ENCODE data around the gene RNF148. TPM values are rescaled to one million over a fixed set of nuclear protein-coding genes. Genes with fewer than 3 reads are reported as not detected.

The RNF148 gene
- total RNA-seq, 4 donors from 2014 or later = 1.5 TPM; not detected in 3

DNA sequence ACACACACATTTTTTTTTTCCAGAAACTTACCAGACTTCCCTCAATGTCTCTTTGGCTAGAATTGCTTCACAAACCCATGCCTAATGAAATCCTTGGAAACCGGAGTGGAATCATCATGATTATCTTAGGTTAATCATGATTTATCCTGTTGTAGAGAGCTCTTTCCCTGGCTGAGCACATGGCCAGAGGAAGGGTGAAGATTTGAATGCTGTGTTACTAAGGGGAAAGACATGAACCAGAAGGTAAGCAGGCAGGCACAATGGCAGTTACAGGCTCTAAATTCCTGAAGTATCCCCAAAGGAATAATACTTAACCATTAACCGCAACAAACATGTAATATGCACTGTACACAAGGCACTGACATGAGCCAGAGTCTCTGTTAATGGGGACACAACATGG is 4.1 kb upstream of the RNF148 start:
- Histone ChIP-seq H3K27me3 (no peaks in the 10 kb centered on the region), H3K9me3 (no peaks in the 10 kb centered on the region), H3K36me3 (no peaks in the 10 kb centered on the region), H3K27ac (no peak overlapping the region), H3K4me1 (no peaks in the 10 kb centered on the region), H3K4me3 (no peak overlapping the region)
- intact Hi-C loops (cut with DNase I) = no loop called here
- TF ChIP-seq POLR2A (IDR thresholded peaks at IDR 0.05) = no peak
- TF ChIP-seq, protein P1, sequence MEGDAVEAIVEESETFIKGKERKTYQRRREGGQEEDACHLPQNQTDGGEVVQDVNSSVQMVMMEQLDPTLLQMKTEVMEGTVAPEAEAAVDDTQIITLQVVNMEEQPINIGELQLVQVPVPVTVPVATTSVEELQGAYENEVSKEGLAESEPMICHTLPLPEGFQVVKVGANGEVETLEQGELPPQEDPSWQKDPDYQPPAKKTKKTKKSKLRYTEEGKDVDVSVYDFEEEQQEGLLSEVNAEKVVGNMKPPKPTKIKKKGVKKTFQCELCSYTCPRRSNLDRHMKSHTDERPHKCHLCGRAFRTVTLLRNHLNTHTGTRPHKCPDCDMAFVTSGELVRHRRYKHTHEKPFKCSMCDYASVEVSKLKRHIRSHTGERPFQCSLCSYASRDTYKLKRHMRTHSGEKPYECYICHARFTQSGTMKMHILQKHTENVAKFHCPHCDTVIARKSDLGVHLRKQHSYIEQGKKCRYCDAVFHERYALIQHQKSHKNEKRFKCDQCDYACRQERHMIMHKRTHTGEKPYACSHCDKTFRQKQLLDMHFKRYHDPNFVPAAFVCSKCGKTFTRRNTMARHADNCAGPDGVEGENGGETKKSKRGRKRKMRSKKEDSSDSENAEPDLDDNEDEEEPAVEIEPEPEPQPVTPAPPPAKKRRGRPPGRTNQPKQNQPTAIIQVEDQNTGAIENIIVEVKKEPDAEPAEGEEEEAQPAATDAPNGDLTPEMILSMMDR (IDR thresholded peaks at IDR 0.05) = no peak
- no peak for DNase-seq
- 83 to 86% methylated on average over 2 of the region's 2 CpGs for WGBS, 2 donors

DNA sequence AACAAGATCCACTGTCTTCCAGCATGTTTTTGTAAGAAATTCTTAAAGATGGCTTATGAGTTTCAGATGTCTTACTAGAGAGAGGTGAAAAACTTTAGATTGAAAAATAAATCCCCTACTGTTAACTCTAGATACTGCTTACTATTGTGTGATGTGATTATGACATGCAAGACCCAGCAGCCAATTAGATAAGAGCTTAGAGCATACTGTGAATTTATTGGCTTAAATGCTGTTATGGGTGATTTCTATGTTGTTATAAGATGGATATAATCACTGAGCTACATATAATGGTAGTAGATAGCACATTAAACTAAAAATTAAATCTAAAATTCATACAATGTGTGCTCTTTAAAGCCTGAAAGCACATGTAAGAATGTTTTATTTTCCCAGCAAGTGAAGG is 3.7 kb downstream of the RNF148 start, which contains the start of gene RNF133:
Gene RNF133, minus strand, starts transcription at position 101 of the 400 bp plus-strand sequence. CDS start 199 bp downstream, outside the sequence.
- H3K4me1 ChIP-seq = no peaks in the 10 kb centered on the region
- intact Hi-C loops (cut with DNase I) = no loop called here
- TF ChIP-seq, protein P1 (IDR thresholded peaks at IDR 0.05) = no peak
- no peak for TF ChIP-seq POLR2A (IDR thresholded peaks at IDR 0.05)
- H3K9me3 ChIP-seq = no peaks in the 10 kb centered on the region
- no peak within 1 kb of the TSS for H3K27ac ChIP-seq
- no peak within 1 kb of the TSS for H3K4me3 ChIP-seq
- no peaks in the 10 kb centered on the region for H3K36me3 ChIP-seq
- no peaks in the 10 kb centered on the region for H3K27me3 ChIP-seq
- no peak for DNase-seq

DNA sequence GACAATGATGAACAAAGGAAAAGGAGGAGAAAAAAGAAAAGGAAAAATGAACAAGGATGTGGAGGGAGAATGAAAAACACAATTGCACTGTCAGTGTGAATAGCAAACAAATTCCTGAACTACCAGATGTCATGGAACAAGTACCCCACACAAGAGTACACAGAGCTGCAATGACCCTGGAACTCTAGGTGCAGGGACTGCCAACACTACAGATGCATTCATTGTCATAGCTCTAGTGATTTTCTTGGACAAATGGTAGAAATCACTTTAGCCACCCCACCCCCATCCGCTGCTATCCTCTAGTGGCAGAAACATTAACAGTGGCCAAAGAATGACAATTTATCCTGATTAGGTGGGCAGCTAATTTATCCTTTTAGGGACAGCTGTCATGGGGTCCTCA is 6.9 kb downstream of the RNF148 start:
- no peak overlapping the region for H3K27ac ChIP-seq

DNA sequence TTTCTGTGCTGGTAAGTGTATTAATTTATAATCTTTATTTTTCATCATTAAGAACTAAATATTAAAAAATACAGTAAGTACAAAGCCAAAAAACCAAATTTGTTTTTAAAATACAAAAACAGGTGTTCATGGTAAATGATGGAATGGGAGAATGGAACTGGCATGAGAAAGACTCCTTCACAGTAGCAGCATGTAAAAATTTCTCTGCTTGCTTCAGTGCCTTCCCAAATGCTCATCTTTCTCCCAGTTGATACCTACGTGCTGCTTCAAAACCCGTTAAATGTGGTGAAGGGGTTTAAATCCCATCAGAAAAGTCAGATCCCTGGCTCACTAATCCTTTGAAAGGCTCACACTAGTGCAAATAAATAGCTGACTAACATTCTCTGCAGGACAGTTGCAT is 8.0 kb downstream of the RNF148 start:
- no peaks in the 10 kb centered on the region for H3K4me1 ChIP-seq
- intact Hi-C loops (cut with DNase I) = no loop called here
- TF ChIP-seq, protein P1 (IDR thresholded peaks at IDR 0.05) = no peak
- no peak for TF ChIP-seq POLR2A (IDR thresholded peaks at IDR 0.05)
- no peaks in the 10 kb centered on the region for H3K36me3 ChIP-seq
- no peaks in the 10 kb centered on the region for H3K27me3 ChIP-seq
- DNase-seq = no peak
- H3K9me3 ChIP-seq = no peaks in the 10 kb centered on the region
- no peak overlapping the region for H3K27ac ChIP-seq
- WGBS, 2 donors = 73 to 85% methylated on average over 2 of the region's 2 CpGs
- H3K4me3 ChIP-seq = no peak overlapping the region

More for the DNA sequence above, 6.9 kb downstream of the RNF148 start:
- intact Hi-C loops (cut with DNase I) = no loop called here
- WGBS, 2 donors = 67 to 92% methylated on average over 1 of the region's 1 CpG
- Histone ChIP-seq H3K4me1 (no peaks in the 10 kb centered on the region), H3K27me3 (no peaks in the 10 kb centered on the region), H3K36me3 (no peaks in the 10 kb centered on the region), H3K9me3 (no peaks in the 10 kb centered on the region), H3K4me3 (no peak overlapping the region)
- no peak for DNase-seq
- no peak for TF ChIP-seq POLR2A (IDR thresholded peaks at IDR 0.05)
- TF ChIP-seq, protein P1 (IDR thresholded peaks at IDR 0.05) = no peak

DNA sequence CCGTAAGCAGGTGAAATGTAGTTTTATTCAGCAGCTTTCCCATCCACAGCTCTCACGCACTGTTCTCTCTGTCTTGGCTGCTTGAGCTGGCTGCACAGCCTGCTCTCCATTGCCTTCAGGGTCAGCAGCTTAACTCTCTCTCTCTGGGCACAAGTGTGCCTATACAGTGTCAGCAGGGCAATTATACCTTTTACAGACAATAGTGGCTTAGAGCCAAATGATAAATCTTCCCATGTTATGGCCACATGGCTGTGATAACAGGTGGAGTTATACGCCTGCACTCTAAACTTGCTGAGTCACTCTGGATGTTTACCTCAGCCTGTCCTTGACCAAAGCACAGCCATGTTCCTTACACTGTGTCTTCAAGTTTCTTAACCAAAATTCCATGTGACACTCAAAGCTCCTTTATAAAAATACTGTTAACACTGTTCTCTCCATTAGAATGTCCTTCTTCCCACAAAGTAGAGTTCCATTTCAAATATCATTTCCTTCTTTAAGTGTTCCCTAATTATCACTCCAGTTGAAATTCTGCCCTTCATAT is 9.9 kb downstream of the RNF148 start:
- DNase-seq = no peak
- no peak overlapping the region for H3K4me3 ChIP-seq
- WGBS, 2 donors = 92 to 97% methylated on average over 3 of the region's 3 CpGs
- no peak overlapping the region for H3K27ac ChIP-seq
- TF ChIP-seq, protein P1 (IDR thresholded peaks at IDR 0.05) = no peak
- no peak for TF ChIP-seq POLR2A (IDR thresholded peaks at IDR 0.05)
- intact Hi-C loops (cut with DNase I) = no loop called here
- no peaks in the 10 kb centered on the region for H3K36me3 ChIP-seq
- no peaks in the 10 kb centered on the region for H3K9me3 ChIP-seq
- no peaks in the 10 kb centered on the region for H3K27me3 ChIP-seq
- no peaks in the 10 kb centered on the region for H3K4me1 ChIP-seq

All from esophagus squamous epithelium (tissue), 5 donors.